HG03135 (cell line): Measurements from ENCODE around the gene NEDD4.
"Not testable (repeated sequence)": the region's sequence is repeated elsewhere in the genome, so short reads cannot be mapped to it uniquely, and the experiment has no call there.

Experiments used
- ATAC-seq: cut with Tn5 transposase; IDR thresholded peaks from one replicate; pipeline ENCODE4 v1.9.1; 2021; ENCODE audit warnings: mild to moderate bottlenecking, moderate library complexity; ENCODE audit not compliant: unreplicated experiment

The NEDD4 gene

DNA sequence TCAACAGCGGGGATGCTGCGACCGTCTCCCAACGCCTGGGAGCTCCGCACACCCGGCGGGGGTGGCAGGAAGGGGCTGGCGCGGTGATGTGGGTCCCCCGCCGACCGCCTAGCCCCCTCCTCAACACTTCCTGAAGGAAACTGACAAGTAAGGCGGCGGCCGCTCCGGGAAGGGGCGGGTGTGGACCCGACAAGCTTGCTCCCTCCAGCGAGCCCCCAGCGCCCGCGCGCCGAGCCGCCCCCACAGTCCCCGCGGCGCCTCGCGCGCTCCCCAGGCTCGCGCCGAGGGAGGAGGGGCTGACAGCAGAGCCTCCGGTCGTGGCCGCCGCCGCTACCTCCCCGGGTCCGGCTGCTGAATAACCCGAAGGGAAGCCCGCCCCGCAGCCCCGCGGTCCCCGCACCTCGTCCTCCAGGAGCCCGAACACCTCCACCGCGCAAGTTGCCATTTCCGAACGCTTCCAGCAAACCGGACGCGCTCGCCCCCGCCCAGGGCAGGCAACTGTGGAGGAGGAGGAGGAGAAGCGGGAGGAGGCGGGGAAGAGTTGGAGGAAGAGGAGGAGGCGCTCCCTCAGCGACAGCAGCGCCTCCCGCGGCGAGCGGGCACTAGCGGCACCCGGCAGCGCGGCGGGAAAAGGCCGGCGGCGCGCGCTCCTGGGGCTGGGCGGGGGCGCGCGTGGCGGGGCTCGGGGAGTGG, at the start of gene NEDD4:
Gene NEDD4 (minus strand): TSS at position 502 of the 693 bp plus-strand sequence. CDS start 57 bp downstream, at position 445.
- ATAC-seq, result peak; percentile 87

- no peak for ATAC-seq
These were observed 49.1 kb upstream of the NEDD4 start for GRCh38 chr15:56042498-56042897.

GRCh38 chr15:56042031-56042430, 48.6 kb upstream of the NEDD4 start:
- no peak for ATAC-seq

- no peak for ATAC-seq
These were observed 46.9 kb upstream of the NEDD4 start for GRCh38 chr15:56040081-56041035.

GRCh38 chr15:56038707-56039106, 45.3 kb upstream of the NEDD4 start:
- ATAC-seq, result no peak

GRCh38 chr15:56038015-56038414, 44.6 kb upstream of the NEDD4 start:
- ATAC-seq, result no peak

GRCh38 chr15:56036546-56037067, 43.2 kb upstream of the NEDD4 start:
- no peak for ATAC-seq

GRCh38 chr15:56035166-56035565, 41.8 kb upstream of the NEDD4 start:
- ATAC-seq, result no peak

GRCh38 chr15:56034514-56034913, 41.1 kb upstream of the NEDD4 start:
- no peak for ATAC-seq

DNA sequence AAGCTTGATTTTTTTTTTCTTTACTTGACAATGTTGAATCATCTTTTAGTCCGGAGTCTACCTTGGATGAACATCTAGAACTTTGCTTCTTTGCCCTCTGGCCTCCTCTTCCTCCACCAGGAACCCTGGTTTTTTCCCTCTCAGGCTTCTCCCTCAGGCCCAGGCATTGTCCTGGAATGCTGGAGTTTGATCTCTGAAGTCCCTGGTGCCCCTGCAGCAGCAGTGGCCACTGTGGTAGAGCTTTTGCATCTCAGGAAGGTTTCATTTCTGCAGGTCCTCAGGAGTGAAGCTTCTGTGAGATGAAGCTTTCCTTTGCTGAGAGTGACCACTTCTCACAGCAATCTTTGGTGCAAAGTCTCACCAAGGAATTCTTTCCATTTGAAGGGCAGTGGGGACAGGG, 39.0 kb upstream of the NEDD4 start:
- ATAC-seq, result no peak

DNA sequence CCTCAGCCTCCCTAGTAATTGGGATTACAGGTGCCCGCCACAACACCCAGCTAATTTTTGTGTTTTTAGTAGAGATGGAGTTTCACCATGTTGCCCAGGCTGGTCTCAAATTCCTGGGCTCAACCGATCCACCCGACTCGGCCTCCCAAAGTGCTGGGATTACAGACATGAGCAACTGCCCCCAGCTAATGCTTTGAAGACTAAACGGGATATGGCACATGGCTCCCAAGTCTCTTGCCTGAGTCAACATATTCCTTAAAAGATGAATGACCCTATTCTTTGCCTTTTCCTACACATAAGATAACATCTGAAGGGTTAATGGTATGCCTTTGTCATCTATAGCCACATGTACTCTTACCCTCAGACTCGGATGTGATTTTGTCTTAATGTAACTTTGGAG, 38.4 kb upstream of the NEDD4 start:
- ATAC-seq, result no peak

GRCh38 chr15:56031402-56031801, 38.0 kb upstream of the NEDD4 start:
- ATAC-seq, result no peak

- ATAC-seq, result no peak
These were observed 35.0 kb upstream of the NEDD4 start for GRCh38 chr15:56028430-56028829.

- ATAC-seq, result not testable (repeated sequence)
These were observed 29.7 kb upstream of the NEDD4 start for GRCh38 chr15:56023160-56023559.

- no peak for ATAC-seq
These were observed 26.5 kb upstream of the NEDD4 start for GRCh38 chr15:56019819-56020486.

GRCh38 chr15:56019060-56019793, 25.8 kb upstream of the NEDD4 start:
- ATAC-seq, result no peak

DNA sequence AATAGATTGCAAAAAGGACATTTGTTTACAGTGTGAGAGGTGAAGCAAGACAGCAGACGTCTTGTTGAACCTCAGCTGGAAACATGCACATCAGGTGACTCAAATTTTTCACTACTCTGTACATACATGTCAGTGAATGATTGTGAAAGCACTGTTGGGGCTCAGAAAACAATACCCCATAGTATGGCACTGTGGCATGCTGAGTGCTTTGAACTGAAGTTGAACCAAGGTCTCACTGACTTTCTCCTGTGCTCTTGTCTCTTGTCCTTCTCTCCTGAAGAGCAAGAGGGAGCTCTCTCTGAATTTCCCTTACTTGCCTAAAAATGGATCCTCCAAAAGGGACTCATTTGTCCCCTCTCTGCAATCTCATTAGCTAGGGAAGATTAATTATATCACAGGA, 24.5 kb upstream of the NEDD4 start:
- ATAC-seq, result no peak

DNA sequence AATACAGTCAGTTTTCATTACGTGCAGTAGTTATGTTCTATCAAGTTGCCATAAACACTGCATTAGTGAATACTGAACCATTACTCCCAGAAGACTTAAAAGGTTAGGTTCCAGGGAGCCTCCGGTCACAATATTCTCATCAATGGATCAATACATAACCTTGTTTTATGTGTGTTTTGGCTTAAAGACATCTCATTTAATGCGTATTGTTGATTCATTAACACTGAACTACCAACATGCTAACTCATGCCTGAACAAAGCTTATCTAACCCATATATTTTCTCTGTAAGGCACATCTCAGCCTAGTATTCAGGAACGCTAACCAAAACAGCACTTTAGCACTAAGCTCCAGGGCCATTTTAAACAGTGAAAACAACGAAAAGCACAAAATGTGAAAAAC, 24.1 kb upstream of the NEDD4 start:
- ATAC-seq, result no peak

GRCh38 chr15:56016281-56016680, 22.9 kb upstream of the NEDD4 start:
- no peak for ATAC-seq

DNA sequence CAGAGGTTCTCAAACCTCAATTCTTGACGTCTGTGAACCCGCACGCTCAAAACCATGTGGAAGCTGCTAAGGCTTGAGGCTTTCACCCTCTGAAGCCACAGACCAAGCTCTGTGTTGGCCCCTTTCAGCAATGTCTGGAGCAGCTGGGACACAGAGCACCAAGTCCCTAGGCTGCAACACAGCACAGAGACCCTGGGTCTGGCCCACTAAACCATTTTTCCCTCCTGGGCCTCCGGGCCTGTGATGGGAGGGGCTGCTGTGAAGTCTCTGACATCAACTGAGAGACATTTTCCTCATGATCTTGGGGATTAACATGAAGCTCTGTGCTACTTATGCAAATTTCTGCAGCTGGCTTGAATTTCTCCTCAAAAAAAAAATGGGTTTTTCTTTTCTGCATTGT, 21.3 kb upstream of the NEDD4 start:
- no peak for ATAC-seq

GRCh38 chr15:56007053-56007452, 13.6 kb upstream of the NEDD4 start:
- not testable (repeated sequence) for ATAC-seq
